Measurements from ENCODE around the gene ZNF500.

Gene ZNF500

GRCh38 chr16:4700997-4701743 lies 65.8 kb downstream of the ZNF500 start:
- DNase-seq: no peak

GRCh38 chr16:4700380-4700996 lies 66.5 kb downstream of the ZNF500 start:
- no peak for DNase-seq

DNA sequence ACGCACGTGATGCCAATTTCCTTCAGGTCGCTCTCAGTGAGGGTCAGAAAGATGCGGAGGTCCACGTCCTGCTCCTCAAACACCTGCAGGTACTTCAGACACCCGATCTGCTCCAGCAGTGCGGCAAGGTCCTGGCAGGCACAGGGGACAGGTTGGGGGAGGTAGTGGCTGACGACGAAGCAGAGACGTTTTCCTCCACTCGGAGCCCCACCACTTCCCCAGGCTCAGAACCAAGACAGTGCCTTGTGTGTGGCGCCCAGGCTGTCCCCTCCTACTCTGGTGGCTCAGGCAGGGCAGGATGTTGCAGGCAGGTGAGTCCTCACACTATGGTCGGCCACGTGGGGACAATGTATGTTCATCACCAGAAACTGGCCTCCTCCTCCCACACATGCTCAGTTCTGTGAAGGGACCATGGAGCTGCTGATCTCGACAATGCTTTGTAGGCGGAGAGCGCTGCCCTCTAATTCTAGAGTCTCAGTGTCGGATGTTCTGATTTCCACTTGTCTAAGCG lies 67.9 kb downstream of the ZNF500 start:
- DNase-seq: no peak

- no peak for DNase-seq
Measured at GRCh38 chr16:4698321-4699045, 68.5 kb downstream of the ZNF500 start.

All from NCI-H1694 (cell line).